Naive B cell (primary cell): ENCODE results near the gene GFI1B. TPM values are rescaled to one million over a fixed set of nuclear protein-coding genes. Genes with fewer than 3 reads are reported as not detected.

Source experiments
- polyA plus RNA-seq, 6 donors: library from polyadenylated mRNA; unstranded; fragments of 300-500 nt; fragmentation: Illumina TruSeq; gene quantifications; one replicate each; pipeline ENCODE4 v1.2.3, GENCODE V29; 2021; ENCODE audit warnings: low read depth in 6 of 6

The GFI1B gene
- polyA plus RNA-seq, 6 donors from 2014 or later: 0.38 to 1.4 (median 0.89) TPM; not detected in 1

Other genes starting within 250 kb of the GFI1B start
- 1 to 10 TPM in 3 of 6 donors, under 1 TPM in 3; 0.70 to 4.7 (median 1.5) TPM for gene AK8, start 100.4 kb upstream of the GFI1B start, polyA plus RNA-seq
- gene SPACA9, start 99.8 kb upstream of the GFI1B start, polyA plus RNA-seq: 1 to 10 TPM; 1.9 to 5.8 (median 3.5) TPM
- gene TSC1, start 34.1 kb upstream of the GFI1B start, polyA plus RNA-seq: 10 to 100 TPM in 2 of 6 donors, 1 to 10 TPM in 3, under 1 TPM in 1; 1.00 to 14.4 (median 8.6) TPM
- gene GTF3C5, start 52.3 kb downstream of the GFI1B start, polyA plus RNA-seq: 10 to 100 TPM; 22.3 to 44.2 (median 32.7) TPM
- gene CEL, start 83.3 kb downstream of the GFI1B start, polyA plus RNA-seq: under 1 TPM in 1 of 6 donors, not detected in 5; 0.11 TPM
- 10 to 100 TPM in 2 of 6 donors, 1 to 10 TPM in 4; 5.5 to 17.5 (median 8.7) TPM for gene RALGDS, start 142.5 kb downstream of the GFI1B start, polyA plus RNA-seq
- 1 to 10 TPM in 5 of 6 donors, under 1 TPM in 1; 0.96 to 4.0 (median 2.4) TPM for gene GBGT1, start 185.2 kb downstream of the GFI1B start, polyA plus RNA-seq
- gene OBP2B, start 230.6 kb downstream of the GFI1B start, polyA plus RNA-seq: not detected